Measurements from ENCODE around the gene TRIM60. TPM values are rescaled to one million over a fixed set of nuclear protein-coding genes. Genes with fewer than 3 reads are reported as not detected.
"Not testable (repeated sequence)": the region's sequence is repeated elsewhere in the genome, so short reads cannot be mapped to it uniquely, and the experiment has no call there.

Gene TRIM60
- total and polyA plus RNA-seq, 11 donors = not detected

DNA sequence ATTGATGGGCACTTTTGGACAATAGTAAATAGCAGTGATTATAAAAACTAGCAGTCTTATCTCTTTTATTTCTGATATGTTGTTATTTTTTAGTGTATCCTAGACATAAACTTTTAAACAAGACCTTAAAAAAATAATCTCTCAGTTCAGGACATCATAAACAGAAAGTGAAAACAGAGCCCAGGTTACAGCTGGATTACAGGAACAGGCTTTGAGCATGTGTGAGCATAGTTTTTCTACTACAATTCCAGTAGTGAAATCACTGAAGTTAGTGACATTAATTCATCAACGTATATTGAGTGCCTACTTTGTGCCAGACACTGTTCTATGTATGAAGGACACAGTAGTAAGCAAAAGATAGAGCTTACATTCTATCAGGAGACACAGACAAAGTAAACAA lies 38.8 kb downstream of the TRIM60 start:
- no peak for TF ChIP-seq CTCF (IDR thresholded peaks at IDR 0.05)
- no peak for TF ChIP-seq POLR2A (IDR thresholded peaks at IDR 0.05)
- no peak for ATAC-seq
- 66 to 78% (median 72%) methylated on average over 1 of the region's 1 CpG for WGBS, 4 donors
- H3K27me3 ChIP-seq = no peaks in the 10 kb centered on the region
- H3K36me3 ChIP-seq = peaks cover 0 to 2% (median 0%) of the 10 kb centered on the region in 9 donors
- no peak overlapping the region for H3K27ac ChIP-seq
- H3K9me3 ChIP-seq = no peaks in the 10 kb centered on the region
- intact Hi-C loops (cut with DNase I) = no loop called here
- no peak overlapping the region for H3K4me3 ChIP-seq
- DNase-seq = no peak
- peaks cover 0 to 7% (median 0%) of the 10 kb centered on the region in 12 donors for H3K4me1 ChIP-seq

- H3K9me3 ChIP-seq; H3K4me1 ChIP-seq; H3K27me3 ChIP-seq; H3K27ac ChIP-seq; H3K4me3 ChIP-seq; intact Hi-C loops (cut with DNase I); DNase-seq; ATAC-seq: not testable (repeated sequence)
- H3K36me3 ChIP-seq = peaks cover 0 to 19% (median 5%) of the 10 kb centered on the region in 9 donors
- 16 to 24% (median 23%) methylated on average over 11 of the region's 11 CpGs for WGBS, 4 donors
These were observed 41.5 kb downstream of the TRIM60 start for GRCh38 chr4:165073346-165073745.

GRCh38 chr4:165077034-165077578 lies 45.3 kb downstream of the TRIM60 start:
- TF ChIP-seq POLR2A (IDR thresholded peaks at IDR 0.05) (no peak), CTCF (IDR thresholded peaks at IDR 0.05) (no peak)
- Histone ChIP-seq H3K27me3 (no peaks in the 10 kb centered on the region), H3K4me1 (peaks cover 0 to 11% (median 0%) of the 10 kb centered on the region in 12 donors), H3K27ac (no peak overlapping the region), H3K9me3 (no peaks in the 10 kb centered on the region), H3K4me3 (no peak overlapping the region), H3K36me3 (peaks cover 0 to 39% (median 20%) of the 10 kb centered on the region in 9 donors)
- intact Hi-C loops (cut with DNase I) = no loop called here
- DNase-seq = no peak
- 93 to 97% (median 95%) methylated on average over 5 of the region's 5 CpGs for WGBS, 4 donors
- no peak for ATAC-seq

GRCh38 chr4:165079476-165079875 lies 47.7 kb downstream of the TRIM60 start:
- Histone ChIP-seq H3K9me3 (no peaks in the 10 kb centered on the region), H3K4me1 (peaks cover 0 to 4% (median 0%) of the 10 kb centered on the region in 12 donors), H3K27me3 (no peaks in the 10 kb centered on the region), H3K4me3 (no peak overlapping the region), H3K27ac (no peak overlapping the region), H3K36me3 (peaks cover 0 to 46% (median 29%) of the 10 kb centered on the region in 9 donors)
- DNase-seq = peak in 4 of 5 donors; percentile 11 to 59 (median 40)
- no peak for TF ChIP-seq CTCF (IDR thresholded peaks at IDR 0.05)
- no peak for TF ChIP-seq POLR2A (IDR thresholded peaks at IDR 0.05)
- ATAC-seq = peak in 3 of 4 donors; percentile 44 to 68 (median 59)
- intact Hi-C loops (cut with DNase I) = no loop called here
- 9 to 15% (median 14%) methylated on average over 6 of the region's 6 CpGs for WGBS, 4 donors

GRCh38 chr4:165084787-165085186 lies 53.0 kb downstream of the TRIM60 start:
- ATAC-seq; H3K9me3 ChIP-seq; DNase-seq; intact Hi-C loops (cut with DNase I); H3K4me3 ChIP-seq; H3K27ac ChIP-seq; H3K4me1 ChIP-seq; H3K27me3 ChIP-seq: not testable (repeated sequence)
- WGBS, 4 donors = 92 to 94% (median 93%) methylated on average over 7 of the region's 7 CpGs
- H3K36me3 ChIP-seq = peaks cover 0 to 65% (median 49%) of the 10 kb centered on the region in 9 donors

Data from heart left ventricle (tissue), 16 donors.